HepG2 (cell line): ENCODE data around the gene RAB6A. TPM values are rescaled to one million over a fixed set of nuclear protein-coding genes. Genes with fewer than 3 reads are reported as not detected.
A peak's percentile ranks its signal among the peaks of the same experiment; 100 is the strongest.

ENCODE experiments used
- ATAC-seq: fragments of 200-7000 bp; cut with Tn5 transposase; 3 replicates; pipeline ENCODE4 v1.9.1; 2020; ENCODE audit warnings: mild to moderate bottlenecking, moderate library complexity
- BruUV-seq: library from RNA; stranded (reverse); fragments of 400-500 nt; replicated peaks from 2 replicates; lab custom pipeline; 2021; lab: Mats Ljungman, UMichigan
- CTCF ChIA-PET: fragments of 300-600 bp; formaldehyde crosslinking; extraction: SDS; loops from one replicate; lab custom pipeline; 2021; ENCODE audit warnings: low total read pairs, inconsistent platforms, low intra/inter-chr PET ratio; lab: Yijun Ruan, JAX
- POLR2A ChIA-PET: fragments of 350-600 bp; sonication (Branson Sonifier 250); formaldehyde crosslinking; loops from one replicate; lab custom pipeline; 2020; ENCODE audit warnings: antibody characterized with exemption, inconsistent platforms; lab: Yijun Ruan, JAX
- DNase-seq: peaks from one replicate; pipeline ENCODE4 v3.0.0-alpha.2; 2015; ENCODE audit warnings: low spot score
- FAIRE-seq: peaks from 3 replicates; lab custom pipeline; 2011; peaks lifted over from hg19 to GRCh38; lab: Jason Lieb, UNC
- H2AFZ ChIP-seq: one replicate; pipeline ENCODE4 v1.6.1; 2011; ENCODE audit warnings: low read length, inconsistent platforms
- H3K27ac ChIP-seq: fragments of 300-600 bp; 3 replicates; pipeline ENCODE4 v1.8.0; 2011; ENCODE audit warnings: mixed run types, mild to moderate bottlenecking, mixed read lengths, low read length, inconsistent platforms; ENCODE audit not compliant: insufficient read depth; ENCODE audit errors: extremely low read length
- H3K27me3 ChIP-seq, 2 experiments: fragments of 200-600 bp in 1 of 2; 2 replicates in 1 of 2; 3 replicates in 1 of 2; pipeline versions ENCODE4 v1.6.0 to v1.8.0; 2011; ENCODE audit warnings: low read length in 2 of 2, mild to moderate bottlenecking in 2 of 2, moderate library complexity in 2 of 2, inconsistent platforms in 1 of 2; ENCODE audit not compliant: insufficient read depth in 2 of 2, control insufficient read depth in 1 of 2
- H3K36me3 ChIP-seq, 2 experiments: fragments of 200-600 bp in 1 of 2; replicated peaks in 1 of 2; 2 replicates in 1 of 2; 3 replicates in 1 of 2; pipeline versions ENCODE4 v1.5.1 to v1.8.0; 2011; ENCODE audit warnings: low read length in 2 of 2, inconsistent platforms in 1 of 2; ENCODE audit not compliant: insufficient read depth in 2 of 2, control insufficient read depth in 1 of 2
- H3K4me1 ChIP-seq: 2 replicates; pipeline ENCODE4 v1.5.1; 2012; ENCODE audit warnings: low read length, inconsistent platforms; ENCODE audit not compliant: insufficient read depth
- H3K4me2 ChIP-seq: 2 replicates; pipeline ENCODE4 v1.6.0; 2011; ENCODE audit warnings: low read depth, low read length, inconsistent platforms
- H3K4me3 ChIP-seq, 3 experiments: fragments of 200-600 bp in 1 of 3; sonication (generic), shearing (Covaris generic) in 1 of 3; replicated peaks in 1 of 3; 2 replicates each; pipeline ENCODE4 v1.5.1; 2011 to 2016; ENCODE audit warnings: low read length in 3 of 3, inconsistent platforms in 2 of 3, low read depth in 2 of 3, mild to moderate bottlenecking in 2 of 3, control low read depth in 1 of 3, mixed read lengths in 1 of 3; ENCODE audit not compliant: insufficient read depth in 1 of 3
- H3K79me2 ChIP-seq: one replicate; pipeline ENCODE4 v1.6.1; 2011; ENCODE audit warnings: low read length, inconsistent platforms; ENCODE audit not compliant: insufficient read depth
- H3K9ac ChIP-seq: 2 replicates; pipeline ENCODE4 v1.6.0; 2011; ENCODE audit warnings: mild to moderate bottlenecking, low read depth, low read length, inconsistent platforms; ENCODE audit not compliant: insufficient read depth
- H3K9me3 ChIP-seq: 2 replicates; pipeline ENCODE4 v1.5.1; 2012; ENCODE audit warnings: mild to moderate bottlenecking, low read length
- H4K20me1 ChIP-seq: 2 replicates; pipeline ENCODE4 v1.6.0; 2011; ENCODE audit warnings: inconsistent platforms, mild to moderate bottlenecking, low read length, moderate library complexity; ENCODE audit not compliant: insufficient read depth
- AGO2 ChIP-seq: fragments of 200-400 bp; formaldehyde crosslinking; optimal IDR thresholded peaks from 2 replicates; pipeline ENCODE3; 2017; ENCODE audit warnings: mild to moderate bottlenecking, low read depth, low read length, moderate library complexity
- KDM2A ChIP-seq: sonication (generic); formaldehyde crosslinking; IDR thresholded peaks from 2 replicates; pipeline ENCODE4 v1.4.0; 2020; ENCODE audit warnings: low read depth, missing genetic modification reagents, borderline replicate concordance
- MAFF ChIP-seq: IDR thresholded peaks from 2 replicates; pipeline ENCODE4 v1.6.1; 2011; ENCODE audit warnings: low read depth, low read length, improper control_type of control experiment
- MAFK ChIP-seq, 2 experiments: IDR thresholded peaks in 1 of 2; conservative IDR thresholded peaks in 1 of 2; 2 replicates each; pipeline ENCODE4 v1.6.1; 2011; ENCODE audit warnings: improper control_type of control experiment in 2 of 2, low read length in 2 of 2
- ZNF432 ChIP-seq: sonication (generic); formaldehyde crosslinking; IDR thresholded peaks from 2 replicates; pipeline ENCODE4 v1.5.0; 2020; ENCODE audit warnings: missing genetic modification reagents, mild to moderate bottlenecking, borderline replicate concordance
- WGBS: methylation state at CpG from one replicate; pipeline ENCODE4 v1.1.6; 2017; ENCODE audit warnings: low lambda C conversion rate; 5-methylcytosine and 5-hydroxymethylcytosine counted together
- in situ Hi-C: cut with HindIII; loops from 2 replicates; pipeline ENCODE4 v1.10.0; 2017; ENCODE audit warnings: low pct_unique_long_range_greater_than_20kb; ENCODE audit not compliant: extremely low pct_ligation_motif_present
- intact Hi-C: fragments of 100-400 bp; cut with micrococcal nuclease; formaldehyde crosslinking; loops from one replicate; pipeline ENCODE4 v1.10.0; 2022; ENCODE audit not compliant: unreplicated experiment
- polyA plus RNA-seq, 8 experiments: library from polyadenylated mRNA; depleted of rRNA in 3 of 8; stranded (reverse) in 7 of 8; unstranded in 1 of 8; fragments of >200 nt; fragmentation: Illumina TruSeq in 4 of 8; extraction: Trizol in 4 of 8; gene quantifications; 2 replicates each; pipeline versions ENCODE4 v1.2.1 to v1.2.3, GENCODE V29; 2011 to 2016; ENCODE audit warnings: low read depth in 4 of 8, missing spikeins in 1 of 8, mixed read lengths in 1 of 8; ENCODE audit not compliant: insufficient read depth in 1 of 8
- total RNA-seq, 5 experiments: library from RNA; depleted of rRNA; stranded (reverse); fragments of >200 nt; fragmentation: Illumina TruSeq; extraction: Trizol; gene quantifications; 2 replicates each; pipeline ENCODE4 v1.2.3, GENCODE V29; 2016; ENCODE audit warnings: low read depth in 1 of 5
- TF ChIP-seq, protein P1 (sequence below): IDR thresholded peaks from 2 replicates; pipeline ENCODE4 v1.6.1; 2012; ENCODE audit warnings: low read length, improper control_type of control experiment

The RAB6A gene
- total and polyA plus RNA-seq, 2 of the 13 experiments (the other 11 are each of a cell fraction or from before 2014, with no cell fraction given) = 74.3 to 121 TPM

- WGBS = 100% methylated on average over 1 of the region's 1 CpG
- H3K27me3 ChIP-seq = no peaks in the 10 kb centered on the region
- ChIA-PET CTCF (no interaction called here), POLR2A (no interaction called here)
- H3K36me3 ChIP-seq = peaks cover 0 to 21% of the 10 kb centered on the region in 2 experiments; a peak in 2 of 5 replicates
- BruUV-seq = no TSS peak
- H3K9ac ChIP-seq = no peak overlapping the region
- no peaks in the 10 kb centered on the region for H4K20me1 ChIP-seq
- no peak for FAIRE-seq
- no peak overlapping the region for H3K4me2 ChIP-seq
- H3K27ac ChIP-seq = no peak overlapping the region
- DNase-seq = no peak
- ATAC-seq = no peak
- intact Hi-C loops = no loop called here
- in situ Hi-C loops = no loop called here
- no peaks in the 10 kb centered on the region for H3K9me3 ChIP-seq
- H3K4me1 ChIP-seq = no peaks in the 10 kb centered on the region
- no peak overlapping the region for H2AFZ ChIP-seq
- H3K79me2 ChIP-seq = no peaks in the 10 kb centered on the region
- H3K4me3 ChIP-seq = no peak overlapping the region
- TF ChIP-seq AGO2 = no peak
- TF ChIP-seq, protein P1, sequence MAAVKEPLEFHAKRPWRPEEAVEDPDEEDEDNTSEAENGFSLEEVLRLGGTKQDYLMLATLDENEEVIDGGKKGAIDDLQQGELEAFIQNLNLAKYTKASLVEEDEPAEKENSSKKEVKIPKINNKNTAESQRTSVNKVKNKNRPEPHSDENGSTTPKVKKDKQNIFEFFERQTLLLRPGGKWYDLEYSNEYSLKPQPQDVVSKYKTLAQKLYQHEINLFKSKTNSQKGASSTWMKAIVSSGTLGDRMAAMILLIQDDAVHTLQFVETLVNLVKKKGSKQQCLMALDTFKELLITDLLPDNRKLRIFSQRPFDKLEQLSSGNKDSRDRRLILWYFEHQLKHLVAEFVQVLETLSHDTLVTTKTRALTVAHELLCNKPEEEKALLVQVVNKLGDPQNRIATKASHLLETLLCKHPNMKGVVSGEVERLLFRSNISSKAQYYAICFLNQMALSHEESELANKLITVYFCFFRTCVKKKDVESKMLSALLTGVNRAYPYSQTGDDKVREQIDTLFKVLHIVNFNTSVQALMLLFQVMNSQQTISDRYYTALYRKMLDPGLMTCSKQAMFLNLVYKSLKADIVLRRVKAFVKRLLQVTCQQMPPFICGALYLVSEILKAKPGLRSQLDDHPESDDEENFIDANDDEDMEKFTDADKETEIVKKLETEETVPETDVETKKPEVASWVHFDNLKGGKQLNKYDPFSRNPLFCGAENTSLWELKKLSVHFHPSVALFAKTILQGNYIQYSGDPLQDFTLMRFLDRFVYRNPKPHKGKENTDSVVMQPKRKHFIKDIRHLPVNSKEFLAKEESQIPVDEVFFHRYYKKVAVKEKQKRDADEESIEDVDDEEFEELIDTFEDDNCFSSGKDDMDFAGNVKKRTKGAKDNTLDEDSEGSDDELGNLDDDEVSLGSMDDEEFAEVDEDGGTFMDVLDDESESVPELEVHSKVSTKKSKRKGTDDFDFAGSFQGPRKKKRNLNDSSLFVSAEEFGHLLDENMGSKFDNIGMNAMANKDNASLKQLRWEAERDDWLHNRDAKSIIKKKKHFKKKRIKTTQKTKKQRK = no peak
Measured at GRCh38 chr11:73810637-73811036, 49.8 kb upstream of the RAB6A start.

DNA sequence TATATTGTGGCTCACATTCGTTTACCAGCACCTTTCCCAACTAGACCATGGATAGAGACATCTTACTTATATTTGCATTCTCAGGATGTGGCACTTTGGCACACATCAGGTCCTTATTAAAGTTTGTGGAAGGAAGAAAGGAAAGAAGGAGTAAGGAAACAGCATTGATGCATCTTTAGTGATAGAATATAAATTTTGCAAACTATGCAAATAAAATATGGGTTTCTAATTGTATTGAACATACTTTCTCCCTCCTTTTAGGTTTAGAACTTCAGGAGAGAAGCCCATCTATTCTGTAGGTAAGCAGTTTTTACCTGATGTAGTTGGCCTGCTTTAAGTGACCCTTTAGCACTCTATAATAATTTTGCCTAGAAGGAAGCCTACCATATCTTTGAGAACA, 47.2 kb upstream of the RAB6A start:
- DNase-seq = no peak
- TF ChIP-seq MAFF (peak; percentile 69), KDM2A (no peak), MAFK (conservative IDR thresholded peaks at IDR 0.05 in 1 of 2, IDR thresholded peaks at IDR 0.05 in 1 of 2; ENCODE audit: low read length in 2 of 2) (peak; percentile 56 to 74; a peak in 3 of 4 replicates), ZNF432 (CRISPR knock-in tag) (no peak)
- no peak for FAIRE-seq
- POLR2A ChIA-PET = no interaction called here
- no peak overlapping the region for H3K9ac ChIP-seq
- H3K4me1 ChIP-seq = peaks cover 10% of the 10 kb centered on the region; the same call in 1 of the 2 replicates
- H2AFZ ChIP-seq = no peak overlapping the region
- H3K27me3 ChIP-seq = no peaks in the 10 kb centered on the region
- CTCF ChIA-PET = no interaction called here
- no peak overlapping the region for H3K4me2 ChIP-seq
- intact Hi-C loops = no loop called here
- ATAC-seq = no peak
- in situ Hi-C loops = no loop called here
- H3K79me2 ChIP-seq = peaks cover 2% of the 10 kb centered on the region
- peaks cover 0 to 22% of the 10 kb centered on the region in 2 experiments; a peak in 2 of 5 replicates for H3K36me3 ChIP-seq
- no peak overlapping the region for H3K27ac ChIP-seq
- no peaks in the 10 kb centered on the region for H4K20me1 ChIP-seq
- BruUV-seq = no TSS peak
- no peak overlapping the region for H3K4me3 ChIP-seq
- H3K9me3 ChIP-seq = no peaks in the 10 kb centered on the region
- 87% methylated on average over 1 of the region's 1 CpG for WGBS
